ENCODE measurements around the gene IGSF21. TPM values are rescaled to one million over a fixed set of nuclear protein-coding genes. Genes with fewer than 3 reads are reported as not detected.

Gene IGSF21
- total RNA-seq, 1 experiment from 2014 or later: 30.5 TPM

DNA sequence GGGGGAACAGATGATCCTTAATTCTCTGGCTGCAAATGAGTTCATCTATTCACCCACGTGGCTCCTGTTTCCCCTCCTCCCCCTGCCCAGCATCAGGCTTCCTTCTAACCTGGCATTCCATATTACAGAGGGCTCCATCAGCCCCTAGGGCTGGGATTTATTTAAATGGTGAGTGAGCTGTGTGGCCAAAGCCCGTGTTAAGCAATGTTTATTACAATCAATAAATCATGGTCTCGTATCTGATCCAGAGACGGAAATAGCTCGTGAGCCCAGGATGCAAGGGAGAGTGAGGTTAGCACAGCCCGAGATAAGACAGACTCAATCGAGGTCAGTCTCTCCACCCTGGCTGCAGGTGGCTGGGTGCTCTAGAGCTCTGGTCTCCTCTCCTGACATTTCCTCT is 43.1 kb upstream of the IGSF21 start (continued):
- TF ChIP-seq TEAD1 (CRISPR knock-in tag; IDR thresholded peaks at IDR 0.05): no peak

DNA sequence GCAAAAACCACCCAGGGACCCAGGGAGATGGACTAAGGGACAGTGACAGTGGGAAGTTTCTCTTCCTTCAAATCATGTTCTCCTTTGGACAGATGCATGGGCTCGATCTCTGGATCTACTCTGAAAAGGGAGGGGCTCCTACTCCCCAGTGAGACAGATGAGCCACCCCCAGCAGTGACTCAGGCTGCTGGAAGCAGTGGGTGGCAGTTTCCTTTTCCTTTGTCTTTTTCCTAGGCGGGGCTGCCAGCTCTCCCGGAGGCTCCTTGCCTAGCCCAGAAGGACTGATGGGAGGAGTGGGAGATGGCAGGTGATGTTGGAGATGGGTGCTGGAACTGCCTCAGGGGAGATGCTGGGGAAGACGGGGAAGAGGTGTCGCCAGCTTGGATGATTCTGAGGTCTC is 41.0 kb upstream of the IGSF21 start:
- no peak overlapping the region for H3K4me3 Mint-ChIP-seq
- no peaks in the 10 kb centered on the region for H3K9me3 Mint-ChIP-seq
- no peak for DNase-seq (ENCODE audit: low spot score)
- ChIA-PET CTCF (no interaction called here), POLR2A (no interaction called here)
- no peaks in the 10 kb centered on the region for H3K4me1 Mint-ChIP-seq
- ATAC-seq: no peak
- no peak overlapping the region for H3K27ac Mint-ChIP-seq
- no peak for TF ChIP-seq TEAD1 (CRISPR knock-in tag; IDR thresholded peaks at IDR 0.05)
- no peak for TF ChIP-seq ZNF138 (CRISPR knock-in tag; conservative IDR thresholded peaks at IDR 0.05)
- no peak for TF ChIP-seq NR3C1 (CRISPR knock-in tag; conservative IDR thresholded peaks at IDR 0.05; ENCODE audit: low read depth)
- TF ChIP-seq, protein P1, sequence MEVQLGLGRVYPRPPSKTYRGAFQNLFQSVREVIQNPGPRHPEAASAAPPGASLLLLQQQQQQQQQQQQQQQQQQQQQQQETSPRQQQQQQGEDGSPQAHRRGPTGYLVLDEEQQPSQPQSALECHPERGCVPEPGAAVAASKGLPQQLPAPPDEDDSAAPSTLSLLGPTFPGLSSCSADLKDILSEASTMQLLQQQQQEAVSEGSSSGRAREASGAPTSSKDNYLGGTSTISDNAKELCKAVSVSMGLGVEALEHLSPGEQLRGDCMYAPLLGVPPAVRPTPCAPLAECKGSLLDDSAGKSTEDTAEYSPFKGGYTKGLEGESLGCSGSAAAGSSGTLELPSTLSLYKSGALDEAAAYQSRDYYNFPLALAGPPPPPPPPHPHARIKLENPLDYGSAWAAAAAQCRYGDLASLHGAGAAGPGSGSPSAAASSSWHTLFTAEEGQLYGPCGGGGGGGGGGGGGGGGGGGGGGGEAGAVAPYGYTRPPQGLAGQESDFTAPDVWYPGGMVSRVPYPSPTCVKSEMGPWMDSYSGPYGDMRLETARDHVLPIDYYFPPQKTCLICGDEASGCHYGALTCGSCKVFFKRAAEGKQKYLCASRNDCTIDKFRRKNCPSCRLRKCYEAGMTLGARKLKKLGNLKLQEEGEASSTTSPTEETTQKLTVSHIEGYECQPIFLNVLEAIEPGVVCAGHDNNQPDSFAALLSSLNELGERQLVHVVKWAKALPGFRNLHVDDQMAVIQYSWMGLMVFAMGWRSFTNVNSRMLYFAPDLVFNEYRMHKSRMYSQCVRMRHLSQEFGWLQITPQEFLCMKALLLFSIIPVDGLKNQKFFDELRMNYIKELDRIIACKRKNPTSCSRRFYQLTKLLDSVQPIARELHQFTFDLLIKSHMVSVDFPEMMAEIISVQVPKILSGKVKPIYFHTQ (CRISPR knock-in tag; IDR thresholded peaks at IDR 0.05): no peak
- TF ChIP-seq TP53 (CRISPR knock-in tag; IDR thresholded peaks at IDR 0.05): no peak
- TF ChIP-seq GTF2I (CRISPR knock-in tag; conservative IDR thresholded peaks at IDR 0.05): no peak
- no peak for TF ChIP-seq IRF2 (CRISPR knock-in tag; IDR thresholded peaks at IDR 0.05; ENCODE audit: borderline replicate concordance, low read depth)
- TF ChIP-seq, protein P2, sequence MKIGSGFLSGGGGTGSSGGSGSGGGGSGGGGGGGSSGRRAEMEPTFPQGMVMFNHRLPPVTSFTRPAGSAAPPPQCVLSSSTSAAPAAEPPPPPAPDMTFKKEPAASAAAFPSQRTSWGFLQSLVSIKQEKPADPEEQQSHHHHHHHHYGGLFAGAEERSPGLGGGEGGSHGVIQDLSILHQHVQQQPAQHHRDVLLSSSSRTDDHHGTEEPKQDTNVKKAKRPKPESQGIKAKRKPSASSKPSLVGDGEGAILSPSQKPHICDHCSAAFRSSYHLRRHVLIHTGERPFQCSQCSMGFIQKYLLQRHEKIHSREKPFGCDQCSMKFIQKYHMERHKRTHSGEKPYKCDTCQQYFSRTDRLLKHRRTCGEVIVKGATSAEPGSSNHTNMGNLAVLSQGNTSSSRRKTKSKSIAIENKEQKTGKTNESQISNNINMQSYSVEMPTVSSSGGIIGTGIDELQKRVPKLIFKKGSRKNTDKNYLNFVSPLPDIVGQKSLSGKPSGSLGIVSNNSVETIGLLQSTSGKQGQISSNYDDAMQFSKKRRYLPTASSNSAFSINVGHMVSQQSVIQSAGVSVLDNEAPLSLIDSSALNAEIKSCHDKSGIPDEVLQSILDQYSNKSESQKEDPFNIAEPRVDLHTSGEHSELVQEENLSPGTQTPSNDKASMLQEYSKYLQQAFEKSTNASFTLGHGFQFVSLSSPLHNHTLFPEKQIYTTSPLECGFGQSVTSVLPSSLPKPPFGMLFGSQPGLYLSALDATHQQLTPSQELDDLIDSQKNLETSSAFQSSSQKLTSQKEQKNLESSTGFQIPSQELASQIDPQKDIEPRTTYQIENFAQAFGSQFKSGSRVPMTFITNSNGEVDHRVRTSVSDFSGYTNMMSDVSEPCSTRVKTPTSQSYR (CRISPR knock-in tag; IDR thresholded peaks at IDR 0.05): no peak
- TF ChIP-seq SOX15 (CRISPR knock-in tag; IDR thresholded peaks at IDR 0.05): no peak
- TF ChIP-seq, protein P3, sequence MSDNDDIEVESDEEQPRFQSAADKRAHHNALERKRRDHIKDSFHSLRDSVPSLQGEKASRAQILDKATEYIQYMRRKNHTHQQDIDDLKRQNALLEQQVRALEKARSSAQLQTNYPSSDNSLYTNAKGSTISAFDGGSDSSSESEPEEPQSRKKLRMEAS (CRISPR knock-in tag; IDR thresholded peaks at IDR 0.05): no peak
- no peak for TF ChIP-seq ZNF317 (CRISPR knock-in tag; IDR thresholded peaks at IDR 0.05; ENCODE audit: borderline replicate concordance, low read depth)
- TF ChIP-seq NR2C2 (CRISPR knock-in tag; IDR thresholded peaks at IDR 0.05): no peak
- TF ChIP-seq, protein P4, sequence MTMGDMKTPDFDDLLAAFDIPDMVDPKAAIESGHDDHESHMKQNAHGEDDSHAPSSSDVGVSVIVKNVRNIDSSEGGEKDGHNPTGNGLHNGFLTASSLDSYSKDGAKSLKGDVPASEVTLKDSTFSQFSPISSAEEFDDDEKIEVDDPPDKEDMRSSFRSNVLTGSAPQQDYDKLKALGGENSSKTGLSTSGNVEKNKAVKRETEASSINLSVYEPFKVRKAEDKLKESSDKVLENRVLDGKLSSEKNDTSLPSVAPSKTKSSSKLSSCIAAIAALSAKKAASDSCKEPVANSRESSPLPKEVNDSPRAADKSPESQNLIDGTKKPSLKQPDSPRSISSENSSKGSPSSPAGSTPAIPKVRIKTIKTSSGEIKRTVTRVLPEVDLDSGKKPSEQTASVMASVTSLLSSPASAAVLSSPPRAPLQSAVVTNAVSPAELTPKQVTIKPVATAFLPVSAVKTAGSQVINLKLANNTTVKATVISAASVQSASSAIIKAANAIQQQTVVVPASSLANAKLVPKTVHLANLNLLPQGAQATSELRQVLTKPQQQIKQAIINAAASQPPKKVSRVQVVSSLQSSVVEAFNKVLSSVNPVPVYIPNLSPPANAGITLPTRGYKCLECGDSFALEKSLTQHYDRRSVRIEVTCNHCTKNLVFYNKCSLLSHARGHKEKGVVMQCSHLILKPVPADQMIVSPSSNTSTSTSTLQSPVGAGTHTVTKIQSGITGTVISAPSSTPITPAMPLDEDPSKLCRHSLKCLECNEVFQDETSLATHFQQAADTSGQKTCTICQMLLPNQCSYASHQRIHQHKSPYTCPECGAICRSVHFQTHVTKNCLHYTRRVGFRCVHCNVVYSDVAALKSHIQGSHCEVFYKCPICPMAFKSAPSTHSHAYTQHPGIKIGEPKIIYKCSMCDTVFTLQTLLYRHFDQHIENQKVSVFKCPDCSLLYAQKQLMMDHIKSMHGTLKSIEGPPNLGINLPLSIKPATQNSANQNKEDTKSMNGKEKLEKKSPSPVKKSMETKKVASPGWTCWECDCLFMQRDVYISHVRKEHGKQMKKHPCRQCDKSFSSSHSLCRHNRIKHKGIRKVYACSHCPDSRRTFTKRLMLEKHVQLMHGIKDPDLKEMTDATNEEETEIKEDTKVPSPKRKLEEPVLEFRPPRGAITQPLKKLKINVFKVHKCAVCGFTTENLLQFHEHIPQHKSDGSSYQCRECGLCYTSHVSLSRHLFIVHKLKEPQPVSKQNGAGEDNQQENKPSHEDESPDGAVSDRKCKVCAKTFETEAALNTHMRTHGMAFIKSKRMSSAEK (CRISPR knock-in tag; IDR thresholded peaks at IDR 0.05; ENCODE audit: borderline replicate concordance): no peak
- TF ChIP-seq EMX1 (CRISPR knock-in tag; IDR thresholded peaks at IDR 0.05): no peak
- TF ChIP-seq JAZF1 (CRISPR knock-in tag; IDR thresholded peaks at IDR 0.05): no peak
- no peak for TF ChIP-seq GRHL2 (CRISPR knock-in tag; IDR thresholded peaks at IDR 0.05; ENCODE audit: insufficient replicate concordance, severe bottlenecking)
- TF ChIP-seq FOXJ3 (CRISPR knock-in tag; IDR thresholded peaks at IDR 0.05; ENCODE audit: borderline replicate concordance): no peak
- no peak for TF ChIP-seq ZNF423 (CRISPR knock-in tag; IDR thresholded peaks at IDR 0.05)
- H3K27me3 Mint-ChIP-seq (ENCODE audit: low read depth): peaks cover 58% of the 10 kb centered on the region
- H3K36me3 Mint-ChIP-seq: no peaks in the 10 kb centered on the region

All from WTC11 (cell line).